HG02970 (cell line): Measurements from ENCODE around the gene IL9.

Experiments
- ATAC-seq: cut with Tn5 transposase; IDR thresholded peaks from one replicate; pipeline ENCODE4 v1.9.1; 2021; ENCODE audit warnings: mild to moderate bottlenecking, moderate library complexity, moderate number of reproducible peaks; ENCODE audit not compliant: unreplicated experiment, low FRiP score

Gene IL9

DNA sequence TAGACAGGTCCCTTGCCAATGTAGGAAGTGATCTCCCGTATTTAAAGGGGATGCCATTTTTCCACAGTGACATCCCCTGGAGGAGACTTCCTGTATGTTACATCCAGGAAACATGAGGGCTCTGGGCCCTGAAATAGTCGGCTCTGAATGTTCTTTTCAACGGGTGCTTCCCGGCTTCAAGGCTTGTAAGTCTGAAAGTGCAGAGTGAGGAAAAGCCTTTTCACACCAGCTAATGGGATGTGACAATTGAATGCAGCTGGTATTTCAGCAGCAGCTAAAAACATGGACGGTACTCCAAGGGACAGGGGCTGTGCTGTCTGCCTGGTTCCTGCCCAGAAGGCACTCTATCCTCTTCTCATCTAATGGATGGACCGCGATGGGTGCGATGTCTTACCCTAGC lies 1.4 kb downstream of the IL9 start:
- no peak for ATAC-seq

DNA sequence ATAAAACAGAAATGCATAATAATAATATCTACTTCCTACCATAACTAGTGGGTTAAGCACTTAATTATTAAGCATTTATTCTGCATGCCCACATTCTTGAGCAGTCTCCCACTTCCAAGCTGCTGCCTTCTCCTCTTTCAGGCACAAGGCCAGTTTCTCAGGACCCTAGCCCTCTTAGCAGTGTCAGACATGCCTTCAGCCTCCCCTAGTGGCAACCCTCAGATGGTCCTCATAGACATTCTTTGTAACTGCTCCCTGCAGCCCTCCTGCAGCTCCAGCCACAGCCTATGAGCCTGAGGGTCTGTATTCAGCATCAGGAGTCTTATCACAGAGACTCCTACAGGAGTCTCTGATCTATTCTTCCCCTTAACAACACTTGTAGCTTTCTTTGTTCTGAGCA lies 3.9 kb downstream of the IL9 start:
- no peak for ATAC-seq

DNA sequence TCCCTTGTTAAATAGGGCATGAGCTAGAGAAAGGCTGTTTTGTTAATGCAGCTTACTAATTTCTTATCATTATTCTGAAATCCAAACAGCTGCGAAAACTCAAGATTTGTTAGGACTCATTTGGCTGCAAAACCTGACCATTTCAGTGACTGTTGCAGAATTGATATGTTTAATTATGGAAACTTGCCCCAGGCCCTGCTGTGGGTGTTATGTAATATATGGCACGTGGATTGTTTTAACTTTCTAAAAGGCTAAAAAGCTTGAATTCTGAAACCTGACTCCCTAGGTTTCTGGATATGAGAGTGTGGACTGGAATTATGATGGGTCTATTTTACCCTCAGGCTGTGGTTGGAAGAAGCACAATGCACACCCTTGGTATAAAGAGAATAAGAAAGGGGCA lies 4.4 kb downstream of the IL9 start:
- ATAC-seq, result no peak

- ATAC-seq, result no peak
These were observed 4.8 kb downstream of the IL9 start for GRCh38 chr5:135890867-135891266.

GRCh38 chr5:135890296-135890695 lies 5.3 kb downstream of the IL9 start:
- ATAC-seq, result no peak

DNA sequence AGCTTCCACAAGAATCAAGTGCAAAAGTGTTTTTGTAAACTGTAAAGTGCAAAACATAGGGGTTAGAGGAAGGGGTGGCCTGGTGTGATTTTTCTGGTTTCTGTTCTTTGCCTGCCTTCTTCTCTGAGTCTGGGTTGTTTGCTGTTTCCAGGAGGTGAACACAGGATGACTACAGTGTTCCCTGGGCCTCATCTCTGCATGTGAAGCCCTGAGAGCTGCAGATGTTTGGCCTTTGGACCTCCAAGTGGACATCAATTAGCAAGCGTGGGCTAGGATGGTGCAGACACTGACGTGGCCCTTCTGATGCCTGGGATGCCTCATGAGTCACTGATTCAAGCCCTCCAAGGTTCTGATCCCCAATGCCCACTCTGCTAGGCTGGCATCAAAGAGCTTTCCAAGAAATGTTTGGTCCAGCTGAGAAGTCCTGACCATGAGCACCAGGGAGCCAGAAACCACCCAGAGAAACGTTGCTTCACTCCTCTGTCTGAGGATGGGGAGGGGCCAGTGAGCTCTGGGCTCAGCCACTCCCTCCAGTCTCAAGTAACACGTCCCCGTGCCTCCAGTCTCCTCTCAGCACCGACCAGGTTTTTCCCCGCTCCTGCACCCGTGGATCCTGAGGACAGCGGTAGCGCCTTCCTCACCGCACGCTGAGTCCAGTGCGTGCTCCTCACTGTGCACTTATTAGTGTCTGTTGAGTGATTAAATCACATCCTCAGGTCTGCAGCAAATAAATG lies 7.6 kb downstream of the IL9 start:
- ATAC-seq, result no peak

DNA sequence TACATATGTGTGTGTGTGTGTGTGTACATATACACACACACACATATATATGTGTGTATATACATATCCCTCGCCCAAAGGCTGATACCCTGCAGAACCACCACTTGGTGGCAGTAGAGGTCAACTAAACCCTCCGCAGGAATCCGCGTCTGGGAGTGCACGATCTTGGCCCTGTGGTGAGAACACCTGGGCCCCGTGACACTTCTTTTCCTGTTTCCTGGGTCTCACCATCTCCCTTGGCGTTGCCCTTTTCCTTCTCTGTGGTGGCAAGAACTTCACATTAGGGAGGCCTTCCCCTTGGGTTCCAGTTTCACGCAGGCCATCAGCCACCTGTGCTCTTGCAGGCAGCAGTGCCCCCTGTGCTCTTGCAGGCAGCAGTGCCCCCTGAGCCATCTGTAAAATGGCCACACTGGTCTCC lies 8.2 kb downstream of the IL9 start:
- ATAC-seq, result peak; percentile 90

DNA sequence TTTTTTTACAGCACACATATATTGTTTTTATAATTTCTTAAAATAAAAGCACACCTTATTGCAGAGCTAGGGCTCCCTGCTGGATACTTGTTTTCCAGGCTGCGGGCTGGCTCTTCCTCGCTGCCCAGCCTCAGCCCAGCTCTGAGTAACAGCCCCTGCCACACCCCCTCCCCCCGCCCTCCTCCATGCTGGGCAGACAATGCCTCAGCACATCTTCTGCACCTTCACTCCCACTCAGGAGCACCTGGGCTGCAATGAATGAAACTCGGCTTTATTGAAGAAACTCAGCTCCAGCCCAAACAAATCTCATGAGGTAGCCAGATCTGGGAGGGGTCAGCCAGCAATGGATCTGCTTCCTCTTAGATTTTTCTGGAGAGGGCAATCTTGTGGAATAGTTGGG lies 9.5 kb downstream of the IL9 start:
- ATAC-seq, result no peak

DNA sequence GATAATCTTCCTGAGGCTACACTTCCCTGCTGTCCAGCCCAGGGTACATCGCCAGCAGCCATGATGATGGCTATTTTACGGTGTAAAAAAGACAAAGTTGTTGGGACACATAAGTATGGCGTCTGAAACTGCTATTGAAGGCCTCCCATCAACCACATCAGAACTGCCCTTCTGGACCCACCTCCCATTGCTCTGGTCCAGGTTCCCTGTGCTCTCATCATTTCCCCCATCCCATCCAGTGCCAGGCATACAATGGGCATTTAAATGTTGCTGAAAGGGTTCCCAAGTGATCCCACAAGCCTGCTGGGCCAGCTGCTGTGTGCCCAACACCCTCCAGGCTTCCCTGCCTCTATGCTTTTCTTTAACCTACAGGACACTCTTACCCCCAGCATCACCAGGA lies 10.6 kb downstream of the IL9 start:
- ATAC-seq, result no peak

GRCh38 chr5:135883441-135883840 lies 12.2 kb downstream of the IL9 start:
- ATAC-seq, result no peak

DNA sequence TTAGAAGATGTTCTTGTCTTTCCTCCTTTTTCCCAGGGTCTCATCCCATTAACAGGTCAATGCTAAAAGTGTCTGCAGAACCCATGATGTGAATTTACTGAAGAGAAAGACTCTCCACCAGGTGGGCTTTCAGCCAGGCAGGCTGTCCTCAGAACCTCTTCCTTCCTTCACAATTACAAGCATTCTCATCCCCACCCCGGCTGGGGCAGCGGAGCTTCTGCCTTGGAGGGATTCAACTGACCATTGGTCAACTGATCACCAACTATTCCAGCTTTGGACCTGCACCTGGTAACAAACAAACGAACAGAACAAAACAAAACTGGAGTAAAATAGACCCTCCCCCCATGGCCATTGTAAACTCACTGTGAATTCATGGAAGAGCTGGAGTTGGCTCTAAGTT lies 12.6 kb downstream of the IL9 start:
- no peak for ATAC-seq

- no peak for ATAC-seq
These were observed 13.8 kb downstream of the IL9 start for GRCh38 chr5:135881819-135882218.

DNA sequence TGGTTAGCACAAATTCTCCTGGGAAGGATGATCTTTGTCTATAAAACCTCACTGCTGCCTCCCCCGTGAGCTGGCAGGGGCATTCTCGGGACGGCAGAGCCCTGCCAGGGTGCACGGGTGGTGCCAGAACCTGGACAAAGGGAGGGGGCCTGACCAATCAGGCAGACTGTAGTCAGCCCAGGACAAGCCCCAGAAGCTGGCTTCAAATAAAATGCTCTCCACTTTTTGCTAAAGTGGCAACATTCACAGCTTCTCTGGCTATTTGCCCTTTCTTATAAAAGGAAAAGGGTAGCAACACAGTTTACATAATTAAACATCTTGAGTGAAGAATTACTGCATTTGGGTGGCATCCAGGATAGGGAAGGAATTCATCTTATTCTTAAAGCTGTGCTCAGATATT lies 14.4 kb downstream of the IL9 start:
- no peak for ATAC-seq

- ATAC-seq, result no peak
These were observed 14.8 kb downstream of the IL9 start for GRCh38 chr5:135880801-135881200.

DNA sequence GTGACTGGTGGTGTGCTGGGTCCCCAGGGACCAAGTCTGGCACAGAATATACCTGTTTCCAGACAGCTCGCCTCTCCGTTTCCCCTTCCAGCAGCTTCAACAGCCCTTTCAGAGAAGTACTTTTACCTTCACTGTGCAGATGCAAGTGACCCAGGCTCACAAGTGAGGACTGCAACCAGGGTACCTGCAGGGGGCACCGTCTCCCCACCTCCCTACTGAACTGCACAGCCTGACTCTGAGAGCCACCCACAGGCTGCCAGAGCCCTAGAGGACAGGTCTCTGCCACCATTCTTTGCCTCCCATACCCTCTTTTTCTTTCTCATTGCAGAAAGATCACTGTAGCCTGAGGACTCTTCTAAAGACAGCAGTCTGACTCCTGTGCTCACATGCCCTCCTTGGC lies 15.4 kb downstream of the IL9 start:
- ATAC-seq, result no peak

- ATAC-seq, result no peak
These were observed 16.1 kb downstream of the IL9 start for GRCh38 chr5:135879591-135879990.

DNA sequence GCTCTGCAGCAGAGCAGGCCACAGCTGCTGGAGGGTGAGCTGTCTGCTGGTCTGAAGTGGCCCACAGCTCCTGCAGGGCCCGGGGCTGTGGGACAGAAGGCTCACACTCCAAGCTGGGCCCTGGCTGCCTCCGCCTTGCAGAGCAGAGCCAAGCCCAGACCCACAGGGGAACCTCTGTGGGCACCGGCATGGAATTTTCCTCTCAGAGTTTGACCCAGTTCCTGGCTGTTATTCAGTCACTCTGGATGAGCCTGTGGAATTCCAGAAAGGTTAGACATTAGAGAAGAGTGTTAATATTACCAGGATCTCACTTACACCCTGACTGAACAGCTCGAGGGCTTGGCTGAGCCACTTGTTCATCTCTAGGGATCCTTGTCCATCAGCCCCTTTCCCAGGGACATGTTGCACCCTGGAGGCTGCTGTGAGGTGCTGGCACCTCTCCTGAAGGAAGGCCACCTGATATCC lies 17.5 kb downstream of the IL9 start:
- no peak for ATAC-seq

GRCh38 chr5:135877570-135878155 lies 18.0 kb downstream of the IL9 start:
- ATAC-seq, result no peak

GRCh38 chr5:135876146-135876545 lies 19.5 kb downstream of the IL9 start:
- no peak for ATAC-seq

GRCh38 chr5:135875567-135875966 lies 20.1 kb downstream of the IL9 start:
- ATAC-seq, result no peak

DNA sequence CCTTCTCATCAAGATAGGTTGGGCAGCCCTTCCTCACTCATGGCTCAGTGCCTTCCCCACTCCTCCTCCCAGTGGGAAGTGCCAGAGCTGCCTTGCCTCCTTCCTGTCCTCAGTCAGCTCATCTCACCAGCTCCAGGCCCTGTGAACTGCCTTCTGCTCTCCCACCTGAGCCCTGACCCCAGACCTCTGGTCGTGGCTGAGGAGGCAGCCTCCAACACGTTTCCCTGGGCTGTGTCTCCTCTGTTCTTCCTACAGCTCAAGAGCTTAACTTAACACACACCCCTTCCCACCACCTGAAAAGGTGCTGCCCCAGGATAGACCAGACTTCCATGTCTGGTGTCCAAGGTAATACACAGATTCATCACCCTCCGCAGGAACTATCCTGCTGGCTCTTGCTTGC lies 21.2 kb downstream of the IL9 start:
- no peak for ATAC-seq

DNA sequence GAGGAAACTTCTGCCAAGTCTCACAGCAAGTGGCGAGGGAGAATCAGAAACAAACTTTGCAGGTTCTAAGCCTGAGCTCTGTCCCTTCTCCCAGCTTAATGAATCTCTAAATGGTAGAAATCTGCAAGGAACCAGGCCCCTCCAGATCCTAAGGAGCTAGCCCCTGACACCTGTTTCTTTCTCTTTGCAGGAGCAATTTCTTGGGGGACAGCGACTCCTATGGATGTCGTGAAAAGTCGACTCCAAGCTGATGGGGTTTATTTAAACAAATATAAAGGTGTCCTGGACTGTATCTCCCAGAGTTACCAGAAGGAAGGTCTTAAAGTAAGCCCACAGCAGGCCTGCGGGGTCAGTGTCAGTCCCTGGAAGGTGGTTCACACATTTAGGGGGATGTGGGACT lies 21.8 kb downstream of the IL9 start:
- no peak for ATAC-seq
